Measurements from ENCODE around the gene AUTS2.

Gene AUTS2

DNA sequence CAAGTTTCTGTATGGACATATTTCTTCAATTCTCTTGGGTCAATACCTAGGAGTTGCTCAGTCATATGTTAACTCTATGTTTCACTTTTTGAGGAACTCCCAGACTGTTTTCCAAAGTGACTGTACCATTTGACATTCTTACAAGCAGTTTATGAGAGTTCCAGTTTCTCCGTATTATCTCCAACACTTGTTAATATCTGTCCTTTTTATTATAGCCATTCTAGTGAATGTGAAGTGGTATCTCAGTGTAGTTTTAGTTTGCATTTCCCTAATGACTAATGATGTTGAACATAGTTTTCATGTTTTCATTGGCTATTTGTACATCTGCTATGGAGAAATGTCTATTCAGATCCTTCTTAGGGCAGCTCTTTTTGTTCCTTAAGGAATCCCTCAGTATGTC, 1002.7 kb downstream of the AUTS2 start:
- ChIA-PET CTCF (no interaction called here), POLR2A (no interaction called here)
- Histone ChIP-seq H3K4me1 (ENCODE audit: control insufficient read depth, insufficient read depth, low read length) (peaks cover 7% of the 10 kb centered on the region), H3K4me3 (ENCODE audit: low read depth, low read length) (no peak overlapping the region), H3K36me3 (ENCODE audit: control insufficient read depth in 2 of 2, insufficient read depth in 1 of 2, low read length in 2 of 2) (no peaks in the 10 kb centered on the region), H3K9me3 (ENCODE audit: control insufficient read depth, insufficient read depth, low read depth, low read length) (0 out of 2 replicates have a peak, but pooled peaks cover 2% of the 10 kb centered on the region), H3K27ac (ENCODE audit: extremely low read depth, low read depth, low read length) (no peak overlapping the region)
- no peak for TF ChIP-seq ZNF202 (tag by site-specific recombination; IDR thresholded peaks at IDR 0.05; ENCODE audit: borderline replicate concordance)
- TF ChIP-seq ZNF510 (tag by site-specific recombination; IDR thresholded peaks at IDR 0.05; ENCODE audit: insufficient replicate concordance), result no peak
- TF ChIP-seq HOXC10 (CRISPR knock-in tag; IDR thresholded peaks at IDR 0.05), result no peak
- TF ChIP-seq TRIM28 (IDR thresholded peaks at IDR 0.05; ENCODE audit: borderline replicate concordance, low read length), result peak; percentile 63; the same call in 1 of the 2 replicates
- no peak for TF ChIP-seq KLF10 (tag by site-specific recombination; IDR thresholded peaks at IDR 0.05)
- peak; percentile 97 for TF ChIP-seq ZNF184 (tag by site-specific recombination; IDR thresholded peaks at IDR 0.05)

DNA sequence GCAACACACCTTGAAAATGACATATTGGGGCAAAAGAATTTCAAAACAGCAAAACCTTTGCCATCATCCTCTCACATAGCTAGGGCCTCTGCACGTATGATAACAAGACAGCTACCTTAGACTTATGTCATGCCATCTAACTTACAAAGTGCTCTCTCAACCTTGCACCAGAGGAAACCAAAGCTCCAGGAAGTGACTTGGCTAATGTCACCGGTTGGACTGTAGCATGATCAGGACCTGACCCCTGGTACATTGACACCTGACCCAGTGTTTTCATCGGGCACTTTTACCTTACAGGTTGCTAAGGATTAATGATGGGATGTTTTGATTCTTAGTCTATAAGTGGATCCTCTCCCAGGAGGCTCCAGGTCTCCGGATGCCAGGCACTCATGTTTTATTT, 1003.8 kb downstream of the AUTS2 start:
- POLR2A ChIA-PET, result no interaction called here
- CTCF ChIA-PET, result no interaction called here
- 0 out of 2 replicates have a peak, but pooled peaks cover 2% of the 10 kb centered on the region for H3K9me3 ChIP-seq (ENCODE audit: control insufficient read depth, insufficient read depth, low read depth, low read length)

DNA sequence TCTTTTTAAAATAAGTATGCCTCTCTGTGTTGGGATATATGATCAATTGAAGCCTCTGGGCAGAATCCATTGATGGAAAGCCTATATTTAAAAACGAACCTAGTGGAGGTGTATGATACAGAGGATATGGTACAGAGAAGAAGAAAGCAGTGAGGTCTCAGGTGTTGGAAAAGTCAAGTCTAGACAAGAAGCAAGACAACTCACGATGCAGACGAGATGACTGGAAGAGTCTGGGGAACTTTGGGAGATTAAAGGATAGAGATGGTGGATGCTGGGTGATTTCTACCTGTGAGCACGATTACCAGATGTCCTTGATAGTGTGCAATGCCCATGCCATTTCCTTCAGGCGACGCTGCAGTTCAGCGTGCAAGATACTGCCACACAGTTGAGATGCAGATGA, 1009.0 kb downstream of the AUTS2 start:
- H3K27ac ChIP-seq (ENCODE audit: extremely low read depth, low read depth, low read length), result no peak overlapping the region
- TF ChIP-seq ZNF302 (tag by site-specific recombination; IDR thresholded peaks at IDR 0.05; ENCODE audit: low read depth) (no peak), ZNF664 (tag by site-specific recombination; IDR thresholded peaks at IDR 0.05) (no peak), RBAK (tag by site-specific recombination; IDR thresholded peaks at IDR 0.05) (no peak), SCRT1 (tag by site-specific recombination; IDR thresholded peaks at IDR 0.05; ENCODE audit: borderline replicate concordance) (no peak), ZNF24 (tag by site-specific recombination; IDR thresholded peaks at IDR 0.05) (no peak), ZNF548 (tag by site-specific recombination; IDR thresholded peaks at IDR 0.05) (no peak), BCL11B (tag by site-specific recombination; IDR thresholded peaks at IDR 0.05; ENCODE audit: low read depth) (no peak), ZNF138 (tag by site-specific recombination; IDR thresholded peaks at IDR 0.05; ENCODE audit: borderline replicate concordance) (no peak), ZNF776 (tag by site-specific recombination; IDR thresholded peaks at IDR 0.05; ENCODE audit: borderline replicate concordance) (no peak), ZNF391 (tag by site-specific recombination; IDR thresholded peaks at IDR 0.05; ENCODE audit: borderline replicate concordance, low read depth) (no peak), ZNF366 (tag by site-specific recombination; conservative IDR thresholded peaks at IDR 0.05) (no peak)
- no peak overlapping the region for H3K4me3 ChIP-seq (ENCODE audit: low read depth, low read length)
- no peaks in the 10 kb centered on the region for H3K36me3 ChIP-seq (ENCODE audit: control insufficient read depth in 2 of 2, insufficient read depth in 1 of 2, low read length in 2 of 2)
- ChIA-PET POLR2A (no interaction called here), CTCF (no interaction called here)
- H3K9me3 ChIP-seq (ENCODE audit: control insufficient read depth, insufficient read depth, low read depth, low read length), result no peaks in the 10 kb centered on the region
- no peaks in the 10 kb centered on the region for H3K4me1 ChIP-seq (ENCODE audit: control insufficient read depth, insufficient read depth, low read length)

More for the DNA sequence above, 1003.8 kb downstream of the AUTS2 start:
- H3K4me1 ChIP-seq (ENCODE audit: control insufficient read depth, insufficient read depth, low read length), result peaks cover 7% of the 10 kb centered on the region
- no peaks in the 10 kb centered on the region for H3K36me3 ChIP-seq (ENCODE audit: control insufficient read depth in 2 of 2, insufficient read depth in 1 of 2, low read length in 2 of 2)
- H3K4me3 ChIP-seq (ENCODE audit: low read depth, low read length), result no peak overlapping the region
- H3K27ac ChIP-seq (ENCODE audit: extremely low read depth, low read depth, low read length), result no peak overlapping the region
- TF ChIP-seq, protein P1, sequence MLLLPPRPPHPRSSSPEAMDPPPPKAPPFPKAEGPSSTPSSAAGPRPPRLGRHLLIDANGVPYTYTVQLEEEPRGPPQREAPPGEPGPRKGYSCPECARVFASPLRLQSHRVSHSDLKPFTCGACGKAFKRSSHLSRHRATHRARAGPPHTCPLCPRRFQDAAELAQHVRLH (tag by site-specific recombination; IDR thresholded peaks at IDR 0.05), result no peak
- TF ChIP-seq ZNF501 (tag by site-specific recombination; IDR thresholded peaks at IDR 0.05), result no peak
- TF ChIP-seq, protein P2, sequence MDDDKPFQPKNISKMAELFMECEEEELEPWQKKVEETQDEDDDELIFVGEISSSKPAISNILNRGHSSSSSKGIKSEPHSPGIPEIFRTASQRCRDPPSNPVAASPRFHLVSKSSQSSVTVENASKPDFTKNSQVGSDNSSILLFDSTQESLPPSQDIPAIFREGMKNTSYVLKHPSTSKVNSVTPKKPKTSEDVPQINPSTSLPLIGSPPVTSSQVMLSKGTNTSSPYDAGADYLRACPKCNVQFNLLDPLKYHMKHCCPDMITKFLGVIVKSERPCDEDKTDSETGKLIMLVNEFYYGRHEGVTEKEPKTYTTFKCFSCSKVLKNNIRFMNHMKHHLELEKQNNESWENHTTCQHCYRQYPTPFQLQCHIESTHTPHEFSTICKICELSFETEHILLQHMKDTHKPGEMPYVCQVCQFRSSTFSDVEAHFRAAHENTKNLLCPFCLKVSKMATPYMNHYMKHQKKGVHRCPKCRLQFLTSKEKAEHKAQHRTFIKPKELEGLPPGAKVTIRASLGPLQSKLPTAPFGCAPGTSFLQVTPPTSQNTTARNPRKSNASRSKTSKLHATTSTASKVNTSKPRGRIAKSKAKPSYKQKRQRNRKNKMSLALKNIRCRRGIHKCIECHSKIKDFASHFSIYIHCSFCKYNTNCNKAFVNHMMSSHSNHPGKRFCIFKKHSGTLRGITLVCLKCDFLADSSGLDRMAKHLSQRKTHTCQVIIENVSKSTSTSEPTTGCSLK (tag by site-specific recombination; IDR thresholded peaks at IDR 0.05), result no peak
- TF ChIP-seq KLF9 (tag by site-specific recombination; IDR thresholded peaks at IDR 0.05; ENCODE audit: low read depth), result no peak
- no peak for TF ChIP-seq ZNF621 (tag by site-specific recombination; IDR thresholded peaks at IDR 0.05)
- no peak for TF ChIP-seq ZNF19 (tag by site-specific recombination; IDR thresholded peaks at IDR 0.05; ENCODE audit: low read depth)
- no peak for TF ChIP-seq ZNF623 (tag by site-specific recombination; IDR thresholded peaks at IDR 0.05)
- TF ChIP-seq MEIS1 (CRISPR knock-in tag; IDR thresholded peaks at IDR 0.05; ENCODE audit: borderline replicate concordance), result no peak
- TF ChIP-seq ZBTB48 (tag by site-specific recombination; IDR thresholded peaks at IDR 0.05), result no peak
